Measurements from ENCODE around the gene GLMP.

DNA sequence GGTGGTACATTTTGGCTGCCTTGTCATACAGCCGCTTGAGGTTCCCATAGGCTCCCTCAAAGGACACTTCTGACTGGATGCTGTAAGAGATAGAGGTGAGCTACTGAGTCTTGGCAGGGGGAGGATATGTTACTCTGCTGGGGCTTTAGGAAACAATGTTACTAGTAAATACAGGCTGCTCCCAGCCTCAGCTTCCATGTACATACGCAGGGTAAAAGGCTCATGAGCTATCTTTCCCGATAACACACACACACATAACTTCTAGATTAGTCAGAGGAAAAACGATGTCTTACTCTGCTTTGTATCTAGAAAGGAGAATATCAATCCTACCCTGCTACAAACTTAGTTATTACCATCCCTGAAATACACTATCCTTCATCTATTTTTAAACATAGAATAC lies 27.1 kb downstream of the GLMP start:
- TF ChIP-seq, protein P1, sequence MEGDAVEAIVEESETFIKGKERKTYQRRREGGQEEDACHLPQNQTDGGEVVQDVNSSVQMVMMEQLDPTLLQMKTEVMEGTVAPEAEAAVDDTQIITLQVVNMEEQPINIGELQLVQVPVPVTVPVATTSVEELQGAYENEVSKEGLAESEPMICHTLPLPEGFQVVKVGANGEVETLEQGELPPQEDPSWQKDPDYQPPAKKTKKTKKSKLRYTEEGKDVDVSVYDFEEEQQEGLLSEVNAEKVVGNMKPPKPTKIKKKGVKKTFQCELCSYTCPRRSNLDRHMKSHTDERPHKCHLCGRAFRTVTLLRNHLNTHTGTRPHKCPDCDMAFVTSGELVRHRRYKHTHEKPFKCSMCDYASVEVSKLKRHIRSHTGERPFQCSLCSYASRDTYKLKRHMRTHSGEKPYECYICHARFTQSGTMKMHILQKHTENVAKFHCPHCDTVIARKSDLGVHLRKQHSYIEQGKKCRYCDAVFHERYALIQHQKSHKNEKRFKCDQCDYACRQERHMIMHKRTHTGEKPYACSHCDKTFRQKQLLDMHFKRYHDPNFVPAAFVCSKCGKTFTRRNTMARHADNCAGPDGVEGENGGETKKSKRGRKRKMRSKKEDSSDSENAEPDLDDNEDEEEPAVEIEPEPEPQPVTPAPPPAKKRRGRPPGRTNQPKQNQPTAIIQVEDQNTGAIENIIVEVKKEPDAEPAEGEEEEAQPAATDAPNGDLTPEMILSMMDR (IDR thresholded peaks at IDR 0.05) = no peak
- no peak for TF ChIP-seq POLR2A (IDR thresholded peaks at IDR 0.05)
